Measurements from ENCODE around the gene PDLIM4. TPM values are rescaled to one million over a fixed set of nuclear protein-coding genes. Genes with fewer than 3 reads are reported as not detected.

PDLIM4 gene, protein sequence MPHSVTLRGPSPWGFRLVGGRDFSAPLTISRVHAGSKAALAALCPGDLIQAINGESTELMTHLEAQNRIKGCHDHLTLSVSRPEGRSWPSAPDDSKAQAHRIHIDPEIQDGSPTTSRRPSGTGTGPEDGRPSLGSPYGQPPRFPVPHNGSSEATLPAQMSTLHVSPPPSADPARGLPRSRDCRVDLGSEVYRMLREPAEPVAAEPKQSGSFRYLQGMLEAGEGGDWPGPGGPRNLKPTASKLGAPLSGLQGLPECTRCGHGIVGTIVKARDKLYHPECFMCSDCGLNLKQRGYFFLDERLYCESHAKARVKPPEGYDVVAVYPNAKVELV
- 44.2 and 74.6 TPM in 2 replicates for total RNA-seq

DNA sequence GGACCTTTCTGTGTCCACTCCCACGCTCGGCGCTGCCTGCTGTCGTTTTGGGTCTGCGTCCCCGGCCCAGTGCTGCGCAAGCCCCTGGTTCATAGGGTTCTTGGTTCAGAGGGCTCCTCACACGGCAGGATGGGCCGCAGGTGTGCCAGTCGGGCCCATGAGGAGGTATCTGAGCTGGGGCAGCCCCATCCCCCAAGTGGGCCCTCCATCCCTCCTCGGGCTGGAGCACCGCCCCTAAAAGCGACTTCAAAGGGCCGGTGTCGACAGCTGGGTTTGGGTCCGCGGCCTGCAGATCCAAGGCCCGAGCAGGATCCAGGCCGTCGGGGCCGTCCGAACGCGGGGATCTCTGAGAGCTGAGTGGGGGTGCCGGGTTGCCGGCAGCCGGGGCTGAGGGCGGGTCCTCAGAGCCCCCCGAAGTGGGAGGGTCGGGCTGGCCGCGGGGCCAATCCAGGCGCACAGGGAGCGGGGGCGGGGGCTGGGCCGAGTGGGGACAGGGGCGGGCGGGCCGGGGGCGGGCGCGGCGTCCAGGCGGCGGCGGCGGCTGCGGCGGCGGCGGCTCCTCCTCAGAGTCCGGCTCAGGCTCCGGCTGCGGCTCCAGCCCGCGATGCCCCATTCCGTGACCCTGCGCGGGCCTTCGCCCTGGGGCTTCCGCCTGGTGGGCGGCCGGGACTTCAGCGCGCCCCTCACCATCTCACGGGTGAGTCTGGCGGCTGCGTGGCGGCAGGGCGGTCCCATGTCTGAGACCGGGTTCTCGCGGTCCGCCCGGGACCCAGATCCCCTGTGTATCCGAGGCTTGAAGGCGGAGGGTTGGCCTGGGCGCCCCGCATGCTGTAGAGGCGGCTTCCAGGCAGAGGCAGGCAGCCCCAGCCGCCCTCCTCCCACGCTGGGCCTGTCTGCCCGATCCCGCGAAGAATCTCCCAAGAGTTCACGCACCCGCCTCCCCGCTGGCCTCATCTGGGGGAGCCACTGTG lies at the start of gene PDLIM4:
PDLIM4 (plus strand) TSS at position 566 of the 971 bp plus-strand sequence; CDS start at position 605, 39 bp downstream.

GRCh38 chr5:132227485-132228240 lies 29.8 kb upstream of the PDLIM4 start, which contains the start of gene P4HA2:
Gene P4HA2 (minus strand): TSS chr5:132227853. CDS start chr5:132218626, 9,227 bp downstream.

DNA sequence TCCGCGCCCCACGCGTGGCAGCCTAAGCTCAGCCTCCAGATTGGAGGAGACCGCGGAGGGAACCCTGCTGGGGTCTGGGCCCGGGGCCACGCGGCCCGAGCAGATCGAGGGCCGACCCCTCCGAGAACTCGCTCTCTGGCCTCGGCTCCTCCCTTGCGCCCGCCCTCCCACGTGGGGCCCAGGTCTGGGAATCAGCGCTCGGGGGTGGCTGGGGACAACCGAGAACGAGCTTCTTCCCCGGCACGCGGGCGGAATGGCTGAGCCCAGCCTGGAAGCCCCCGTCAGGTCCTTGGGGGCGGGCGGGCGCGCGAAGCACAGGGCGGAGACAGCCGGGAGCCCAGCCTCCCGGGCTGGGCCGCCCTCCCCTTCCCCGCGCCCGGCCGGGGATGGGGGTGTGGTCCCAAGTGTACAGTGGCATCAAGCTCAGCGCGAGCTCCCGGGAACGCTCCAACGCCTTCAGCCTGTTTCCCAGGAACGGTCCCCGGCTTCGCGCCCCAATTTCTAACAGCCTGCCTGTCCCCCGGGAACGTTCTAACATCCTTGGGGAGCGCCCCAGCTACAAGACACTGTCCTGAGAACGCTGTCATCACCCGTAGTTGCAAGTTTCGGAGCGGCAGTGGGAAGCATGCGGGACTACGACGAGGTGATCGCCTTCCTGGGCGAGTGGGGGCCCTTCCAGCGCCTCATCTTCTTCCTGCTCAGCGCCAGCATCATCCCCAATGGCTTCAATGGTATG lies 36.7 kb downstream of the PDLIM4 start, which contains the start of gene SLC22A4:
SLC22A4 (plus strand) TSS at position 403 of the 736 bp plus-strand sequence; CDS start at position 626, 223 bp downstream.

Other genes starting within 250 kb of the PDLIM4 start
- gene ACSL6, start 246.0 kb upstream of the PDLIM4 start, total RNA-seq = 0.39 TPM in 1 of 2 replicates, not detected in the other
- gene IL3, start 197.0 kb upstream of the PDLIM4 start, total RNA-seq = not detected in 2 replicates
- 16.9 and 49.0 TPM in 2 replicates for gene CSF2, start 183.9 kb upstream of the PDLIM4 start, total RNA-seq
- gene P4HA2, start 29.8 kb upstream of the PDLIM4 start, total RNA-seq = 70.4 and 112 TPM in 2 replicates
- 1.2 and 2.2 TPM in 2 replicates for gene SLC22A4, start 36.7 kb downstream of the PDLIM4 start, total RNA-seq
- 6.3 and 10.1 TPM in 2 replicates for gene SLC22A5, start 112.0 kb downstream of the PDLIM4 start, total RNA-seq
- 13.1 and 13.8 TPM in 2 replicates for gene IRF1, start 233.1 kb downstream of the PDLIM4 start, total RNA-seq

All from hair follicular keratinocyte (primary cell).